GM21515 (cell line): ENCODE data around the gene IFI44.

Experiments used
- ATAC-seq: cut with Tn5 transposase; IDR thresholded peaks from one replicate; pipeline ENCODE4 v1.9.1; 2021; ENCODE audit not compliant: unreplicated experiment

The IFI44 gene

GRCh38 chr1:78649628-78650027, at the start of gene IFI44:
Gene IFI44, plus strand, starts transcription at chr1:78649831. Its CDS starts 365 bp downstream, at chr1:78650196.
- ATAC-seq, result peak; percentile 88

DNA sequence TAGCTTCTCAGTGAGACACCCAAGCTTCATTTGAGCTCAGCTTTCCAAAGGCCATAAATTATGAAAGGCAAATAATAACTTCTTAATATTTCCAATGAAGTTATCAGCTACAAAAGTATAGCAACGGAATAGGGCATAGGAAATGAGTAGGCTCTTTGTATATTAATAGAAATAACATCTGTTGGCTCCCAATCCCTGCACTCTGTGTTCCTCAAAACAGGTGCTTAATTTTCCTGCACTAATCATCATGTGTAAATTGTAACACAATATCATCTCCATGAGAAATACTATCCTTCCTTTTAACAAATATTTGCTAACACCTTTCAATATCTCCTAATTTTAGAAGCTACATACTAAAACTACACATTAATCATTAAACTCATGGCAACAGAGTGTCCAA, 48.6 kb upstream of the IFI44 start:
- no peak for ATAC-seq

GRCh38 chr1:78603206-78603605, 46.4 kb upstream of the IFI44 start:
- ATAC-seq, result no peak

DNA sequence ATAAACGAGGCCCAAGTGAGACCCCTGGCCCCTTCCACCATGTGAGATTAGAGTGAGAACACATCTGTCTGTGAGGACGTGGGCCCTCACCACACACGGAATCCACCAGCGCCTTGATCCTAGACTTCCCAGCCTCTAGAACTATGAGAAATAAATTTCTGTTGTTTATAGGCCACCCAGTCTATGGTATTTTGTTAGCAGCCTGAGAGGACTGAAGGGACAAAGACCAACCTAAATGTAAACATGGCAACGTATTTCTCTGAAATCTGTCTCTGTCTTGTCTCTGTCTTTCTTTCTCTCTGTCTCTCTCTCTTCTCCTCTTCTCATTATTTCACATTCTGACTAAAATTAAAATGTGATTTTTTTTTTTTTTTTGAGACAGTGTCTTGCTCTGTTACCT, 45.0 kb upstream of the IFI44 start:
- ATAC-seq, result no peak

DNA sequence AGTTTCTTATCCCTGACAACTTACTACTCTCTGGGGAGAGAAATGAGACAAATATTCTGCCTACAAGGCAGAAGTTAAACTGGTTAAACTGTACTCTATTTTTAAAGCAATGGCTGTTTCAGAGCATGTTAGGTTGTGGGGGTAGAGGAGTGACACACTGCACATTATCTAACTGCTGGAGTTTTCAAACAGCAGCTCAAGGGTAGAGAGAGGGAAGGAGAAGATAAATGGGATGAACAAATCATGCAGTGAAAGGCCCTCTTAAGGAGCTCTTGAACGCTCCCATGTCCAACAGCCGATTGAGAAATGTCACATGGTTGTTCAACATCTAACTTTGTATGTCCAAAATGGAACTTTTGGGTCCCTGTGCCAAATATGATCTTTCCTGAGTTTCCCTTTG, 43.4 kb upstream of the IFI44 start:
- no peak for ATAC-seq

- ATAC-seq, result no peak
Measured at GRCh38 chr1:78607334-78607927, 42.2 kb upstream of the IFI44 start.

DNA sequence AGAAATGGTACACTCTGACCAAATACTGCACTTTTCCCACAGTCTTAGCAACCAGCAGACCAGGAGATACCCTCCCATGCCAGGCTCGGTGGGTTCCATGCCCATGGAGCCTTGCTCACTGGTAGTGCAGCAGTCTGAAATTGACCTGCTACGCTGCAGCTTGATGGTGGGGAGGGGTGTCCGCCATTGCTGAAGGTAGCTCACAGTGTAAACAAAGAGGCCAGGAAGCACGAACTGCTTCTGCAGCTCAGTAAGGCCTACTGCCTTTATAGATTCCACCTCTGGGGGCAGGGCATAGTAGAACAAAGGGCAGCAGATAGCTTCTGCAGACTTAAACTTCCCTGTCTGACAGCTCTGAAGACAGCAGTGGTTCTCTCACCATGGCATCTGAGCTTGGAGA, 41.7 kb upstream of the IFI44 start:
- ATAC-seq, result no peak

GRCh38 chr1:78617615-78618026, 32.0 kb upstream of the IFI44 start:
- peak; percentile 46 for ATAC-seq

GRCh38 chr1:78619032-78619431, 30.6 kb upstream of the IFI44 start:
- ATAC-seq, result no peak

DNA sequence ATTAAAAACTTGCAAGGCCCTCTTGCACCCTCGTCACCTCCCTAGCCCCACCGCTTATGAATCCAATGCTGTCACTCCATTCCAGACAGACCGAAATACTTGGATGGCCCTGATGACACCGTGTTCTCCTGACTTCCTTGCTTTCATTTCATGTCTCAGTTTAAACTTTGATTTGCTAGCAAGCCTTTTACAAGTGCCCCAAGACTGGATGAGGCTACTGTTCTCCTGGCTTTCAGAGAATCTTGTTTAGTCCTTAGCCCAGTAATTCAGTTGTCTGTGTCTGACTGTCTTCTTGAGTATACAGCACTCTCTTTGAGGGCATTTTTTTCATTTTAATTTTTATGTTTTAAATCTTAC, 30.2 kb upstream of the IFI44 start:
- ATAC-seq, result no peak

DNA sequence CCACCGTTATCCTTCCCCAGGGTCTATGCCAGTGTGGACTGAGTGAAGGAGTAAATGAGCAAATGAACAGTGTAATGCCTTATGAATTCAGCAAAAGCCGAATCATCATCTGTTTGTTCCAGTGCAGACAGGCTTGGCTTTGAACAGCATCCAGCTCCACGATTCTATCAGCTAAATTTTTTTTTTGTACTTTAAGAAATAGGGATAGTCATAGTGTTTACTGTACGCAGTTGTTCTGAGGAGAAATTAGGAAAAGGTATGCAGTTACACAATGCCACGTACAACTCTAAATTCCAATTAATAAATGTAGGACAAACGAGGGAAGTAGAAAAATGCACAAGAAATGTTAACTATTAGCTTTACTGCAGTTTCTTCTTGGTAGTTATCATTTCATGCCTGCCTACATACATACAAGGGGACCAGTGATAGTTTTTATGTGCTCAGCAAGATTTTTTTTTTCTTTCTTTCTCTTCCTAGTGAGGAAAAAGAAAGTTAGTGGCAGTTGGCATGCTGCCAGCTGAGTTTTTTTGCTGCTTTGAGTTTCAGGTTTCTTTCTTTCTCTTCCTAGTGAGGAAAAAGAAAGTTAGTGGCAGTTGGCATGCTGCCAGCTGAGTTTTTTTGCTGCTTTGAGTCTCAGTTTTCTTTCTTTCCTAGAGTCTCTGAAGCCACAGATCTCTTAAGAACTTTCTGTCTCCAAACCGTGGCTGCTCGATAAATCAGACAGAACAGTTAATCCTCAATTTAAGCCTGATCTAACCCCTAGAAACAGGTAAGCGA, 29.6 kb upstream of the IFI44 start, which contains the start of gene IFI44L:
TSS of gene IFI44L (plus strand) at position 646 of the 777 bp plus-strand sequence. CDS start 7,468 bp downstream, outside the sequence.
- peak; percentile 51 for ATAC-seq

DNA sequence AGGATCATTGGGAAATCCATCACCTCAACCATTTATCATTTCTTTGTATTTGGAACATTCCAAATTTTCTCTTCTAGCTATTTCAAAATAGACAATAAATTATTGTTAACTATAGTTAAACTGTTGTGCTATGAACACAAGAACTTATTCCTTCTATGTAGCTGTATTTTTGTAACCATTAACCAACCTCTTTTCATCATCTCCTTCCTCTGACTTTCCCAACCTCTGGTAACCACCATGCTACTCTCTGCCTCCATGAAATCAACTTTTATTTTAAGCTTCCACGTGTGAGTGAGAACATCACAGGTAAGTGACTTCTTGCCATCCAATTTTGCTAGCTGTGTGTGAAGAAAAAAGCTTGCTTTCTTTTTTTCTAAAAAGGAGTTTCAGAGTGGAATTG, 29.0 kb upstream of the IFI44 start:
- no peak for ATAC-seq

DNA sequence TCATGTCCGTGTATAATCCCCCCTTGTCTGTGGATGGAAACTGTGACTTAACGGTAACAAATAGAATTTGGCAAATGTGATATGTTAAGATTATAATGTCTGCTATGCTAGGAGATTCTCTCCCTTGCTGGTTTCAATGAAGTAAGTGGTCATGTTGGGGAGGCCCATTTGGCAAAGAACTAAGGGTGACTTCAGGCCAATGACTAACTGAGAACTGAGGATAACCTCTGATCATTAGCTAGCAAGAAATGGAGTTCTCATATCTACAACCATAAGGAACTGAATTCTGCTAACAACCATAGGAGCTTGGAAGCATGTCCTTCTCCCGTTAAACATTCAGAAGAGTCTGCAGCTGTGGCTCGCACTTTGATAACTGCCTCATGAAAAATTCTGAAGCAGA, 27.1 kb upstream of the IFI44 start:
- no peak for ATAC-seq

DNA sequence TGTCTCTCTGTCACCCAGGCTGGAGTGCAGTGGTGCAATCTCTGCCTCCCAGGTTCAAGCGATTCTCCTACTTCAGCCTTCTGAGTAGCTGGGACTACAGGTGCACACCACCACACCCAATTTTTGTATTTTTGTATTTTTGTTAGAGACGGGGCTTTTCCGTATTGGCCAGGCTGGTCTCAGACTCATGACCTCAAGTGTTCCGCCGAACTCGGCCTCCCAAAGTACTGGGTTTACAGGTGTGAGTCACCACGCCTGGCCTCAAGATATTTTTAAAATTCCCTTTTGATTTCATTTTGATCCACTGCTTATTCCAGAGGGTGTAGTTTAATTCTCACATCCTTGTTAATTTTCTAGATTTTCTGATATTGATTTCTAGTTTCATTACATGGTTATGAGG, 25.6 kb upstream of the IFI44 start:
- no peak for ATAC-seq

GRCh38 chr1:78627321-78627720, 22.3 kb upstream of the IFI44 start:
- no peak for ATAC-seq

DNA sequence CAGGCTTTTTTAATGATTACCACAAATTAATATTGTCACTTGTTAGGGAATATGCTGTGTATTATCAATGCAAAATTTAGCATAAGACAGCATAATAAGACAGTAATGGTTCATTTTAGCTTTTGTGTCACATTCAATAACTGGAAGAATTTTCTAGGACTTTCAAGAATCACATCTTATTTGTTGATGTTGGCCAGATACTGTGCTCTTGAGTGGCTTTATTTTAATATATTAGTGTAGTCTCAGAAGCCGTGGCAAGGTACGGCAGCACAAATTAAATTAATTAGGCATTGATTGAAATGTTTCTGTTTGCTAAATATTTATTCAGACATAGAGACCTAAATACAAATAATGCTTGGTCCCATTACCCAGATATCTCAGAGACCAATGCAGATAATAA, 19.0 kb upstream of the IFI44 start:
- no peak for ATAC-seq

GRCh38 chr1:78633209-78633608, 16.4 kb upstream of the IFI44 start:
- no peak for ATAC-seq

- peak; percentile 64 for ATAC-seq
Measured at GRCh38 chr1:78640462-78640861, 9.2 kb upstream of the IFI44 start.

DNA sequence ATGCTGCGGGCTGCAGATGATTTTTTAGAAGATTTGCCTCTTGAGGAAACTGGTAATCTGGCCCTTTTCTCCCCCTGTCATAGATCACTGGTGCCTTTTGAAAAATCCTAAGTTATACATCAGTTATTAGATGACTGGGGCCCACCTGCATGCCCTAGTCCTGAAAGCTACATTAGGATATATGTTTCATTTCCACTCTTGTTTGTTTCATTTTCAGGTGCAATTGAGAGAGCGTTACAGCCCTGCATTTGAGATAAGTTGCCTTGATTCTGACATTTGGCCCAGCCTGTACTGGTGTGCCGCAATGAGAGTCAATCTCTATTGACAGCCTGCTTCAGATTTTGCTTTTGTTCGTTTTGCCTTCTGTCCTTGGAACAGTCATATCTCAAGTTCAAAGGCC, 8.1 kb upstream of the IFI44 start:
- no peak for ATAC-seq

DNA sequence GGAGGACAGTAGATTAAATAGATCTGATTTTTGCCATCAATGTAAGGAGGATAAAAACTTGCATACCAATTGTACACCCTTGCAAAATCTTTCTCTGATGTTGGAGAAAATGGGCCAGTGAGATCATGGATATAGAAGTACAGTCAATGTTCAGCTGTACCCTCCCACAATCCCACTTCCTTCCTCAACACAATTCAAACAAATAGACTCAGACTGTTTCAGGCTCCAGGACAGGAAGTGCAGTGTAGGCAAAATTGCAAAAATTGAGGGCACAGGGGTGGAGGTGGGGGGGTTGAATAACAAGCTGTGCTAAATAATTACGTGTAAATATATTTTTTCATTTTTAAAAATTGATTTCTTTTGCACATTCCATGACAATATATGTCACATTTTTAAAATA, 3.9 kb upstream of the IFI44 start:
- ATAC-seq, result no peak

DNA sequence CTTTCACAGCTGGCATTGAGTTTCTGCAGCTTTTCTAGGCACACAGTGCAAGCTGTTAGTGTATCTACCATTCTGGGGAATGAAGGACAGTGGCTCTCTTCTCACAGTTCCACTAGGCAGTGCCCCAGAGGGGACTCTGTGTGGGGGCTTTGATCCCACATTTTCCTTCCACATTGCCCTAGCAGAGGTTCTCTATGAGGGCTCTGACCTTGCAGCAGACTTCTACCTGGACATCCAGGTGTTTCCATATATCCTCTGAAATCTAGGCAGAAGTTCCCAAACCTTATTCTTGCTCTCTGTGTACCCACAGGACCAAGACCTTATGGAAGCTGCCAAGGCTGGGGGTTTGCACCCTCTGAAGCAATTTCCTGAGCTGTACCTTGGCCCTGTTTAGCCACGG, 2.4 kb upstream of the IFI44 start:
- ATAC-seq, result no peak

DNA sequence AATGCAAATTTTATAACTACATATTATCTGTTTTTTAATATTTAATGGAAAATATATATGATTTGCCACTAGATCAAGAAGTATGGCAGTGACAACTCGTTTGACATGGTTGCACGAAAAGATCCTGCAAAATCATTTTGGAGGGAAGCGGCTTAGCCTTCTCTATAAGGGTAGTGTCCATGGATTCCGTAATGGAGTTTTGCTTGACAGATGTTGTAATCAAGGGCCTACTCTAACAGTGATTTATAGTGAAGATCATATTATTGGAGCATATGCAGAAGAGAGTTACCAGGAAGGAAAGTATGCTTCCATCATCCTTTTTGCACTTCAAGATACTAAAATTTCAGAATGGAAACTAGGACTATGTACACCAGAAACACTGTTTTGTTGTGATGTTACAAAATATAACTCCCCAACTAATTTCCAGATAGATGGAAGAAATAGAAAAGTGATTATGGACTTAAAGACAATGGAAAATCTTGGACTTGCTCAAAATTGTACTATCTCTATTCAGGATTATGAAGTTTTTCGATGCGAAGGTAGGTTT, 556 bp downstream of the IFI44 start:
- ATAC-seq, result no peak
